Measurements from ENCODE around the gene ELL. TPM values are rescaled to one million over a fixed set of nuclear protein-coding genes. Genes with fewer than 3 reads are reported as not detected.

The ELL gene
- total and polyA plus RNA-seq, 9 of the 15 experiments (the other 6 are each of a cell fraction or from before 2014, with no cell fraction given) = 0.24 to 22.5 (median 4.1) TPM

DNA sequence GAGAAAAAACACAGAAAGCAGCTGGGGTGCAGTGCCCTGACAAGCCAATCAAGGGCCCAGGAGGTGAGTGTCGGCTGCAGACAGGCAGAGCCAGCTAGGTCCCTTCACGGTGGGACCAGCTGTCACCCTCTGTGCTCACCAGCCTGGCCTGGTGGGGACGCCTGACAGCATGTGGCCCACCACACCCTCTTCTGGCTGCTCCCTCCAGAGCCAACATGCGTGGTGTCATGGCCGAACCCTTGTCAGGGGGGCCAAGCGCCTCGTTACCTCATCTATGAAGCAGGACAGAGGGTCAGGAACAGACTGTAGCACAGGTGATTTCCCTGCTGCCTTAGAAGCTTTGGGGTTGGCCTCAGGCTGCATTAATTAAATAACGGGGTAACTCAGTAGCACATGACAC, 43.9 kb downstream of the ELL start (continued):
- TF ChIP-seq, protein P1, sequence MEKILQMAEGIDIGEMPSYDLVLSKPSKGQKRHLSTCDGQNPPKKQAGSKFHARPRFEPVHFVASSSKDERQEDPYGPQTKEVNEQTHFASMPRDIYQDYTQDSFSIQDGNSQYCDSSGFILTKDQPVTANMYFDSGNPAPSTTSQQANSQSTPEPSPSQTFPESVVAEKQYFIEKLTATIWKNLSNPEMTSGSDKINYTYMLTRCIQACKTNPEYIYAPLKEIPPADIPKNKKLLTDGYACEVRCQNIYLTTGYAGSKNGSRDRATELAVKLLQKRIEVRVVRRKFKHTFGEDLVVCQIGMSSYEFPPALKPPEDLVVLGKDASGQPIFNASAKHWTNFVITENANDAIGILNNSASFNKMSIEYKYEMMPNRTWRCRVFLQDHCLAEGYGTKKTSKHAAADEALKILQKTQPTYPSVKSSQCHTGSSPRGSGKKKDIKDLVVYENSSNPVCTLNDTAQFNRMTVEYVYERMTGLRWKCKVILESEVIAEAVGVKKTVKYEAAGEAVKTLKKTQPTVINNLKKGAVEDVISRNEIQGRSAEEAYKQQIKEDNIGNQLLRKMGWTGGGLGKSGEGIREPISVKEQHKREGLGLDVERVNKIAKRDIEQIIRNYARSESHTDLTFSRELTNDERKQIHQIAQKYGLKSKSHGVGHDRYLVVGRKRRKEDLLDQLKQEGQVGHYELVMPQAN (IDR thresholded peaks at IDR 0.05; ENCODE audit: borderline replicate concordance) = no peak
- TF ChIP-seq ZNF239 (CRISPR knock-in tag; IDR thresholded peaks at IDR 0.05) (peak; percentile 28; the same call in 1 of the 2 replicates), PTTG1 (tag; IDR thresholded peaks at IDR 0.05; ENCODE audit: low read depth) (peak; percentile 59; the same call in 1 of the 2 replicates), ZKSCAN8 (CRISPR knock-in tag; IDR thresholded peaks at IDR 0.05) (no peak), HDAC6 (IDR thresholded peaks at IDR 0.05; ENCODE audit: low read depth, low read length) (no peak), HNRNPUL1 (IDR thresholded peaks at IDR 0.05; ENCODE audit: low read length) (no peak), MAZ (CRISPR knock-in tag; conservative IDR thresholded peaks at IDR 0.05 in 1 of 2, IDR thresholded peaks at IDR 0.05 in 1 of 2) (peak in 1 of 2 experiments; percentile 54; a peak in 2 of 4 replicates), GTF2F1 (IDR thresholded peaks at IDR 0.05; ENCODE audit: low read depth, low read length) (no peak), ZFPM2 (CRISPR knock-in tag; IDR thresholded peaks at IDR 0.05) (no peak), ZNF175 (CRISPR knock-in tag; IDR thresholded peaks at IDR 0.05; ENCODE audit: low read depth) (no peak), ZNF79 (CRISPR knock-in tag; IDR thresholded peaks at IDR 0.05; ENCODE audit: low read depth) (0 out of 2 replicates have a peak, but pooled peaks have one; percentile 56), TBL1XR1 (IDR thresholded peaks at IDR 0.05; ENCODE audit: low read length in 2 of 2) (no peak), RBFOX2 (IDR thresholded peaks at IDR 0.05; ENCODE audit: low read depth, low read length) (peak; percentile 62), ZFP30 (CRISPR knock-in tag; IDR thresholded peaks at IDR 0.05; ENCODE audit: borderline replicate concordance) (no peak), ETV1 (tag; conservative IDR thresholded peaks at IDR 0.05; ENCODE audit: low read depth) (no peak)
- TF ChIP-seq, protein P2, sequence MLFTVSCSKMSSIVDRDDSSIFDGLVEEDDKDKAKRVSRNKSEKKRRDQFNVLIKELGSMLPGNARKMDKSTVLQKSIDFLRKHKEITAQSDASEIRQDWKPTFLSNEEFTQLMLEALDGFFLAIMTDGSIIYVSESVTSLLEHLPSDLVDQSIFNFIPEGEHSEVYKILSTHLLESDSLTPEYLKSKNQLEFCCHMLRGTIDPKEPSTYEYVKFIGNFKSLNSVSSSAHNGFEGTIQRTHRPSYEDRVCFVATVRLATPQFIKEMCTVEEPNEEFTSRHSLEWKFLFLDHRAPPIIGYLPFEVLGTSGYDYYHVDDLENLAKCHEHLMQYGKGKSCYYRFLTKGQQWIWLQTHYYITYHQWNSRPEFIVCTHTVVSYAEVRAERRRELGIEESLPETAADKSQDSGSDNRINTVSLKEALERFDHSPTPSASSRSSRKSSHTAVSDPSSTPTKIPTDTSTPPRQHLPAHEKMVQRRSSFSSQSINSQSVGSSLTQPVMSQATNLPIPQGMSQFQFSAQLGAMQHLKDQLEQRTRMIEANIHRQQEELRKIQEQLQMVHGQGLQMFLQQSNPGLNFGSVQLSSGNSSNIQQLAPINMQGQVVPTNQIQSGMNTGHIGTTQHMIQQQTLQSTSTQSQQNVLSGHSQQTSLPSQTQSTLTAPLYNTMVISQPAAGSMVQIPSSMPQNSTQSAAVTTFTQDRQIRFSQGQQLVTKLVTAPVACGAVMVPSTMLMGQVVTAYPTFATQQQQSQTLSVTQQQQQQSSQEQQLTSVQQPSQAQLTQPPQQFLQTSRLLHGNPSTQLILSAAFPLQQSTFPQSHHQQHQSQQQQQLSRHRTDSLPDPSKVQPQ (CRISPR knock-in tag; IDR thresholded peaks at IDR 0.05; ENCODE audit: borderline replicate concordance) = no peak
- TF ChIP-seq, protein P3, sequence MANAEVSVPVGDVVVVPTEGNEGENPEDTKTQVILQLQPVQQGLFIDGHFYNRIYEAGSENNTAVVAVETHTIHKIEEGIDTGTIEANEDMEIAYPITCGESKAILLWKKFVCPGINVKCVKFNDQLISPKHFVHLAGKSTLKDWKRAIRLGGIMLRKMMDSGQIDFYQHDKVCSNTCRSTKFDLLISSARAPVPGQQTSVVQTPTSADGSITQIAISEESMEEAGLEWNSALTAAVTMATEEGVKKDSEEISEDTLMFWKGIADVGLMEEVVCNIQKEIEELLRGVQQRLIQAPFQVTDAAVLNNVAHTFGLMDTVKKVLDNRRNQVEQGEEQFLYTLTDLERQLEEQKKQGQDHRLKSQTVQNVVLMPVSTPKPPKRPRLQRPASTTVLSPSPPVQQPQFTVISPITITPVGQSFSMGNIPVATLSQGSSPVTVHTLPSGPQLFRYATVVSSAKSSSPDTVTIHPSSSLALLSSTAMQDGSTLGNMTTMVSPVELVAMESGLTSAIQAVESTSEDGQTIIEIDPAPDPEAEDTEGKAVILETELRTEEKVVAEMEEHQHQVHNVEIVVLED (CRISPR knock-in tag; IDR thresholded peaks at IDR 0.05) = 0 out of 2 replicates have a peak, but pooled peaks have one; percentile 13
